Measurements from ENCODE around the gene FAF1. TPM values are rescaled to one million over a fixed set of nuclear protein-coding genes. Genes with fewer than 3 reads are reported as not detected.
"Not testable (repeated sequence)": the region's sequence is repeated elsewhere in the genome, so short reads cannot be mapped to it uniquely, and the experiment has no call there.

FAF1 gene
- total RNA-seq, 2 experiments from 2014 or later: 64.5 to 73.1 TPM

DNA sequence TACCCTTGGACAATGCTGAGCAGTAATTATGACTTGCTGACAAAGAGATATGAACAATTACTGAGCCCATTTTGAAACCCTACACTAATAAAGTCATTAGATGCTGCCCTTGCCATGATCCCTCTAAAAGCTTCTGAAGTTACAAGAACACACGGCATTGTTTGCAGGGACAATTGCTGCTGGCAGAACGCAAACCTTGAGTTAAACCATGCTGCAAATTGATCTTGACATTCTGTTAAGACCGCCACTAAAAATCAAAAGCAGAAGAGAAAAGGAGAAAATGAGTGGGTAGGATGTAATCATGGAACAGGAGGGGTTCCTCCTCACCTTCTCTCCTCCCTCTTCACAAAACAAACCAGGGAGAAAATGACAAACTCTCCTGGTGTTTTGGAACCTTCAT, 400.6 kb downstream of the FAF1 start:
- ChIA-PET CTCF (no interaction called here), POLR2A (no interaction called here)
- peaks cover 21% of the 10 kb centered on the region for H3K36me3 Mint-ChIP-seq (ENCODE audit: low read depth)
- no peaks in the 10 kb centered on the region for H3K4me1 Mint-ChIP-seq
- no peaks in the 10 kb centered on the region for H3K9me3 Mint-ChIP-seq (ENCODE audit: low read depth)
- no peak overlapping the region for H3K27ac Mint-ChIP-seq
- no peak for DNase-seq
- intact Hi-C loops (cut with DNase I, micrococcal nuclease): no loop called here
- no peak for ATAC-seq
- H3K4me3 Mint-ChIP-seq: no peak overlapping the region
- no peaks in the 10 kb centered on the region for H3K27me3 Mint-ChIP-seq

DNA sequence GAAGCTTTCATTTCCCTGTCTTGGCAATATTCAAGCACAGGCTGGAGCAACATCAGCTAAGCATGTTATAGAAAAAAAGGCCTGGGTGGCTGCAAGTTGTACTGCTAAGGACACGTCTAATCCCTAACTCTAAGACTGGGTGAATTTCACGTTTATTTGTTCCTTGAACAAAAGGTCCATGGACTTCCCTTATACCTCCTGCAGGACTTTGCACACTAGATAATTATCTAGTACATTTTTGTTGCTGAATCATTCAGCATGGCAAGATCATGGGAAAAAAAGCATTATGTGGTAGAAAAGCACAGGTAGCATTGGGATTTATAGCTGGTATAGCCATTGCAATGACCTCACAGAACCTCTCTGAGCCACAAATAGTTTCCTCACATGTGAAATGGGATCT, 406.1 kb downstream of the FAF1 start:
- ATAC-seq: no peak

DNA sequence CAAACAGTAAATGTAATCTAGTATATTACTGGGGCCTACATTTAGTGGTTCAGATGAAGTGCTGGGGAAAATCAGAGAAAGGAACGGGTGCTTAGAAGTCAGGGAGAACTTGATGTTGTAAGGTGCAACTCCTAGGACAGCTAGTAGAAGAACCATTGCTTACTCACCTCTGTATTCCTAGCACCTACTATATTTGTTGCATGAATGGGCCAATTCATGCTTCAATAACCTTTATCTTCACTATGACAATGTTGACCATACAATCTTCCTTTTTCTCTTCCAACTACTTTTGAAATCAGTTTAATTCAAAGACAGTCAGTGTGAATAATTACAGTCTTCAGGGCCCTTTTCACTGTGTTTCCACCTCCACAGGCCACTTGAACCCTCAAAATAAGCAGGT, 411.8 kb downstream of the FAF1 start:
- Mint-ChIP-seq H3K4me3 (no peak overlapping the region), H3K4me1 (no peaks in the 10 kb centered on the region), H3K27me3 (no peaks in the 10 kb centered on the region), H3K36me3 (ENCODE audit: low read depth) (peaks cover 2% of the 10 kb centered on the region), H3K9me3 (ENCODE audit: low read depth) (no peaks in the 10 kb centered on the region), H3K27ac (no peak overlapping the region)
- intact Hi-C loops (cut with DNase I, micrococcal nuclease): no loop called here
- ChIA-PET CTCF (no interaction called here), POLR2A (no interaction called here)
- ATAC-seq (no peak), DNase-seq (no peak)

More for the DNA sequence above, 406.1 kb downstream of the FAF1 start:
- H3K9me3 Mint-ChIP-seq (ENCODE audit: low read depth): no peaks in the 10 kb centered on the region
- DNase-seq: no peak
- ChIA-PET CTCF (no interaction called here), POLR2A (no interaction called here)
- intact Hi-C loops (cut with DNase I, micrococcal nuclease): no loop called here
- no peak overlapping the region for H3K27ac Mint-ChIP-seq
- H3K27me3 Mint-ChIP-seq: no peaks in the 10 kb centered on the region
- no peak overlapping the region for H3K4me3 Mint-ChIP-seq
- no peaks in the 10 kb centered on the region for H3K4me1 Mint-ChIP-seq
- peaks cover 7% of the 10 kb centered on the region for H3K36me3 Mint-ChIP-seq (ENCODE audit: low read depth)

DNA sequence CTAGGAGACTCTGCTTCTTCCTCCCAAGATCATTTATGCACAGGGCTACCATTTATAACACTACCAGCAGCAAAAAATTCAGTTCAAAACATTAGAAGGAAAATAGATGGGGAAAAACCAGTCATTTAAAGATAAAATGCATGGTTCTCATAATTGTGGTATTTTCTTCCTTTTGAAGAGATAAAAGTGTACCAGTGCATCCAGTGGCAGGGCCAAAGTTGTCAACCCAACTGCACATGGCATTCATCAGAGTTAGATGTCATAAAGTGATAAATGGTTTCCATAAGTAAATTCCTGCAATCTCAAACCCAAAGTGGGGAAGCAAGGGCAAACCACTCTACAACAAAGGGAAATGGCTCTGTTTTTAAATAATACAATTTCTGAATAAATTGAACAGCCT, 417.7 kb downstream of the FAF1 start:
- Mint-ChIP-seq H3K27ac (no peak overlapping the region), H3K4me3 (no peak overlapping the region), H3K4me1 (no peaks in the 10 kb centered on the region), H3K27me3 (no peaks in the 10 kb centered on the region), H3K9me3 (ENCODE audit: low read depth) (no peaks in the 10 kb centered on the region), H3K36me3 (ENCODE audit: low read depth) (peaks cover 3% of the 10 kb centered on the region)
- intact Hi-C loops (cut with DNase I, micrococcal nuclease): no loop called here
- ATAC-seq (no peak), DNase-seq (no peak)
- ChIA-PET POLR2A (no interaction called here), CTCF (no interaction called here)

DNA sequence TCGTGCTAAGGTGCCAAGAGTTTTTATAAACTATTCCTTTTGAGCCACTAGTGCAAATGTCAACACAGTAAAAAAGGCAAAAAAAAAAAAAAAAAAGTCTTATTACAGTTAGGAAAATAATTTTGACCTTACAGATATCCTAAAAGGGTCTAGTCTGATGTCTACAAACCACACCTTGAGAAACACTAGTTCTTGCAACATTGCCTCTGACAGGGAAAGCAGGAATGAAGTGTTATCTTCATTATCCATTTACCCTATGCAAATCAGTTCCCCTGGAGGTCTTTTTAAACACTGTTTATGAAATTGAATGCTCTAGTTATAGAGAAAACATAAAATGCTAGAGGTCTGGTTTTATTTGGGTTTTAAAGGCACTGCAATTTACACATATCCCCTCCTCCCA, 421.6 kb downstream of the FAF1 start:
- peaks cover 10% of the 10 kb centered on the region for H3K36me3 Mint-ChIP-seq (ENCODE audit: low read depth)
- ChIA-PET CTCF (no interaction called here), POLR2A (no interaction called here)
- H3K4me3 Mint-ChIP-seq: no peak overlapping the region
- intact Hi-C loops (cut with DNase I, micrococcal nuclease): no loop called here
- H3K27me3 Mint-ChIP-seq: no peaks in the 10 kb centered on the region
- no peaks in the 10 kb centered on the region for H3K9me3 Mint-ChIP-seq (ENCODE audit: low read depth)
- H3K27ac Mint-ChIP-seq: no peak overlapping the region
- no peak for ATAC-seq
- no peaks in the 10 kb centered on the region for H3K4me1 Mint-ChIP-seq
- no peak for DNase-seq

DNA sequence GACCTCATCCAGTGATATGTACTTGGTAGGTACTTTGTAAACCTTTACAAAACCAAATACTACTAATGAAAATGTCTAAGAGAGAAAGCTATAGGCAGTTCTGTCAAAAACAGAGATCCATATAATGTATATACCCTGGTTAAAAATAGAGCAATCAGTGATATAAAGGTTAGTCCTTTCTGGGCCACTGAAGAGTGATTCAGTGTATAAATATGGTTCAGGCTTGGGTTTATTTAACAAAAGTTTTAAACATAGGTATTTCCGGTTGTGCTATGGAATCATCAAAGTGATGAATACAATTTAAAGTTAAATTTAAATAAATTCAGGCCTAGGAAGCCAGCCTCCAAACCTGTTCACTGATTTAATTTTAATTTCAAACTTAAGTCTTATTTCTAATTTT, 428.5 kb downstream of the FAF1 start:
- Mint-ChIP-seq H3K36me3 (ENCODE audit: low read depth) (peaks cover 29% of the 10 kb centered on the region), H3K27ac (no peak overlapping the region), H3K4me1 (peaks cover 4% of the 10 kb centered on the region), H3K9me3 (ENCODE audit: low read depth) (no peaks in the 10 kb centered on the region), H3K27me3 (no peaks in the 10 kb centered on the region), H3K4me3 (no peak overlapping the region)
- POLR2A ChIA-PET: no interaction called here
- ATAC-seq (no peak), DNase-seq (no peak)
- CTCF ChIA-PET: interaction anchor here (0.7 kb wide), 1 partner anchor 87 kb away, joined by 3 read pairs; no protein-coding TSS in a partner anchor
- intact Hi-C loops (cut with DNase I, micrococcal nuclease): no loop called here

DNA sequence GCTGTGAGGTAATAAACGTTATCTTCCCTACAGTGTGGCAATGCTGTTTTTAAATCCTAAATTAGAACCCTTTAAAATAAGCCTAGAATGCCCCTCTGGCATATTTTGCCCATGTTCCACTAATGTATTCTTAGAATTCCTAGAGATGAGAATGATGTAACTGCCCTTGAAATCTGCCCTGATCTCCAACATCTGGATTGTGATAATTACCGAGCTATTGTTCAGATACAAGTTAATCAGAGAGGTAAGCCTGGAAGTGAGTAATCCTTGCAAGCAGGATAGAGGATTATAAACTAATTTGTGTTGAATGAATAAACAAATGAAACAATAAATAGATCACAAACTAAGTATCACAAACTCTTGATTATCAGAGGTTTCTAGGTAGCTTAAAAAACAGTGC, 429.0 kb downstream of the FAF1 start:
- ChIA-PET CTCF (no interaction called here), POLR2A (no interaction called here)
- Mint-ChIP-seq H3K4me3 (no peak overlapping the region), H3K27me3 (no peaks in the 10 kb centered on the region), H3K27ac (no peak overlapping the region), H3K4me1 (peaks cover 4% of the 10 kb centered on the region), H3K9me3 (ENCODE audit: low read depth) (no peaks in the 10 kb centered on the region), H3K36me3 (ENCODE audit: low read depth) (peaks cover 29% of the 10 kb centered on the region)
- ATAC-seq (no peak), DNase-seq (no peak)
- intact Hi-C loops (cut with DNase I, micrococcal nuclease): no loop called here

DNA sequence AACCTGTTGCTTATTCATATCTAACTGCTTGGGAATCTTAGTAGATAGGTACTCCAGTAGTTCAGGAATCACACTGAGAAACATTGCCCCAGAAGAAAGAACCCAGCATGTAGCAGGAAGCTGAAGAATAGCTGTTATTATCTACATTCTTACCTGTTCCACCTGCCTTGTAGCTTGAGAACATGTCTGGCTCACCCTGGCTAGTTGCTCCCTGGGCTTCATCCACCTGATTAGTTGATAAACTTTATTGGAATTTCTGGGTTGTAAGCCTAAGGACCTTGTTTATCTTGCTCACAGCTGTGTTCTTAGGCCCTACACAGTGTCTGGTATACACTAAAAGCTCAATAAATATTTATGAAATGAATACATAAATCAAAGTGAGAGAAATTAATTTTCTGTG, 430.6 kb downstream of the FAF1 start:
- ATAC-seq (no peak), DNase-seq (no peak)
- POLR2A ChIA-PET: no interaction called here
- CTCF ChIA-PET: no interaction called here
- Mint-ChIP-seq H3K4me1 (peaks cover 4% of the 10 kb centered on the region), H3K36me3 (ENCODE audit: low read depth) (peaks cover 35% of the 10 kb centered on the region), H3K27me3 (no peaks in the 10 kb centered on the region), H3K27ac (no peak overlapping the region), H3K4me3 (no peak overlapping the region), H3K9me3 (ENCODE audit: low read depth) (peaks cover 4% of the 10 kb centered on the region)
- intact Hi-C loops (cut with DNase I, micrococcal nuclease): no loop called here

DNA sequence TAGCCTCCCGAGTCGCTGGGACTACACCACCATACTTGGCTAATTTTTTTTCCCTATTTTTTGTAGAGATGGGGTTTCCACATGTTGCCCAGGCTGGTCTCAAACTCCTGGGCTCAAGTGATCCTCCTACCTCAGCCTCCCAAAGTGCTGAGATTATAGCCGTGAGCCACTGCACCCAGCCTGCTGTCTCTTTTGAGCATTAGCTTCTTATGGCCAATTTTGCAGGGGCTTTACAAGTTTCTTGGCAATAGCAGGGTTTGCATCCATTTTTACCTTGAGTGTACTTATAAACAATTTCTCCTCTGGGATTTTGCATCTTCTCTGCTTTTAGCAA, 432.1 kb downstream of the FAF1 start:
- CTCF ChIA-PET; H3K4me1 Mint-ChIP-seq; H3K27ac Mint-ChIP-seq; H3K9me3 Mint-ChIP-seq (ENCODE audit: low read depth); DNase-seq; ATAC-seq; H3K4me3 Mint-ChIP-seq; intact Hi-C loops (cut with DNase I, micrococcal nuclease); H3K27me3 Mint-ChIP-seq: not testable (repeated sequence)
- POLR2A ChIA-PET: interaction anchor here (0.6 kb wide), 1 partner anchor 114 kb away, joined by 3 read pairs; no protein-coding TSS in a partner anchor
- H3K36me3 Mint-ChIP-seq (ENCODE audit: low read depth): peaks cover 41% of the 10 kb centered on the region

DNA sequence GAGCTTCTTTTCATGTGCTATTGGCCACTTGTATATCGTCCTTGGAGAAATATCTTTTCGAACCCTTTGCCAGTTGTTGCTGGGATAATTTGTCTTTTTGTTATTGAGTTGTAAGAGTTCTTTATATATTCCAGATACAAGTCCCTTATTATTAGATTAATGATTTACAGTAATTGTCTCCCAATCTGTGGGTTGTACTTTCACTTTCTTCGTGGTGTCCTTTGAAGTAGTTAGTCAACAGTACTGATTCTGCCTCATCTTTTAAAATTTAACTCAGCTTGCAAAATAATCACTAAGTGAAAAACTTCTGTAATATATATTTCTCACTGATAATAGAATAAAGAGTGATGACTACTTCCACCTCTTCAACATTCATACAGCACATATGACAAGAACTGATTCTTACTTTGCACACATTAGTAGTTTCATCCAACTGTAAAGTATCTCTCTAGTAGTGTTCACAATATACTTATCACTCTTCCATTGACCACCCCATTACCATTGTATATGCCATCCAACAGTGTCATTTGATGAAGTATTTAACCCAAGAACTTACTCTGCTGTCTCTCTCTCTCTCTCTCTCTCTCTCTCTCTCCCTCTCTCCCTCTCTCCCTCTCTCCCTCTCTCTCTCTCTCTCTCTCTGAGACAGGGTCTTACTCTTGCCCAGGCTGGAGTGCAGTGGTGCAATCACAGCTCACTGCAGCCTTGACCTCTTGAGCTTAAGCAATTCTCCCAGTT, 432.6 kb downstream of the FAF1 start:
- Mint-ChIP-seq H3K9me3 (ENCODE audit: low read depth) (peaks cover 9% of the 10 kb centered on the region), H3K36me3 (ENCODE audit: low read depth) (peaks cover 44% of the 10 kb centered on the region), H3K4me1 (peaks cover 4% of the 10 kb centered on the region), H3K27me3 (no peaks in the 10 kb centered on the region), H3K27ac (no peak overlapping the region), H3K4me3 (no peak overlapping the region)
- intact Hi-C loops (cut with DNase I, micrococcal nuclease): no loop called here
- no peak for DNase-seq
- POLR2A ChIA-PET: interaction anchor here (0.7 kb wide), 1 partner anchor 181 kb away, joined by 3 read pairs; no protein-coding TSS in a partner anchor
- no peak for ATAC-seq
- CTCF ChIA-PET: no interaction called here

DNA sequence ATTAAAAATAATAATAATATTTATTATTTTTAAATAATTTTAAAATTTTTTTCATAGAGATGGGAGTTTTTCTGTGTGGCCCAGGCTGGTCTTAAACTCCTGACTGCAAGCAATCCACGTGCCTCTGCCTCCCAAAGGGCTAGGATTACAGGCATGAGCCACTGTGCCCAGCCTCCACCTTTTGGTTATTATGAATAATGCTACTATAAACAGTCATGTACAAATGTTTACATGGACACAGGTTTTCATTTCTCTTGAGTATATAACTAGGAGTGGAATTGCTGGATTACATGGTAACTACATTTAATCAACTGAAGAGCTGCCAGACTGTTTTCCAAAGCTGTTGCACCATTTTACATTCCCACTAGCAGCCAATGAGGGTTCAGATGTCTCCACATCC, 433.6 kb downstream of the FAF1 start:
- no peak overlapping the region for H3K4me3 Mint-ChIP-seq
- peaks cover 9% of the 10 kb centered on the region for H3K9me3 Mint-ChIP-seq (ENCODE audit: low read depth)
- ChIA-PET CTCF (no interaction called here), POLR2A (no interaction called here)
- ATAC-seq: no peak
- peaks cover 44% of the 10 kb centered on the region for H3K36me3 Mint-ChIP-seq (ENCODE audit: low read depth)
- intact Hi-C loops (cut with DNase I, micrococcal nuclease): no loop called here
- peaks cover 4% of the 10 kb centered on the region for H3K4me1 Mint-ChIP-seq
- H3K27ac Mint-ChIP-seq: no peak overlapping the region
- DNase-seq: no peak
- no peaks in the 10 kb centered on the region for H3K27me3 Mint-ChIP-seq

DNA sequence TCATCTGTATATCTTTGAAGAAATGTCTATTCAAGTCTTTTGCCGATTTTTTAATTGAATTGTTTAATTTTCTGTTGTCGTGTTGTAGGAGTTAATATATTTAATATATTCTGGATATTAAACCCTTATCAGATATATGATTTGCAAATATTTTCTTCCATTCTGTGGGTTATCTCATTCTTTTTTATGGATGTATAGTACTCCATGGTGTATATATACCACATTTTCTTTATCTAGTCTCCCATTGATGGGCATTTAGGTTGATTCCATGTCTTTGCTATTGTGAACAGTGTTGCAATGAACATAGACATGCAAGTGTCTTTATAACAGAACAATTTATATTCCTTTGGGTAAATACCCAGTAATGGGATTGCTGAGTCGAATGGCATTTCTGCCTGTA, 436.5 kb downstream of the FAF1 start:
- Mint-ChIP-seq H3K36me3 (ENCODE audit: low read depth) (peaks cover 41% of the 10 kb centered on the region), H3K4me3 (no peak overlapping the region), H3K9me3 (ENCODE audit: low read depth) (peaks cover 9% of the 10 kb centered on the region), H3K4me1 (peaks cover 4% of the 10 kb centered on the region), H3K27me3 (no peaks in the 10 kb centered on the region), H3K27ac (no peak overlapping the region)
- intact Hi-C loops (cut with DNase I, micrococcal nuclease): no loop called here
- POLR2A ChIA-PET: no interaction called here
- ATAC-seq (no peak), DNase-seq (no peak)
- CTCF ChIA-PET: no interaction called here
